Measurements from ENCODE around the gene SNAI3. TPM values are rescaled to one million over a fixed set of nuclear protein-coding genes. Genes with fewer than 3 reads are reported as not detected.

The SNAI3 gene
- total and polyA plus RNA-seq, 2 of the 8 experiments (the other 6 are each of a cell fraction or from before 2014, with no cell fraction given) = 8.5 to 13.3 TPM

- no peak for TF ChIP-seq CHD7 (IDR thresholded peaks at IDR 0.05; ENCODE audit: insufficient replicate concordance, low read length)
- TF ChIP-seq RNF2 (IDR thresholded peaks at IDR 0.05; ENCODE audit: borderline replicate concordance, low read depth, low read length, missing control alignments, poor library complexity, severe bottlenecking) = no peak
- TF ChIP-seq JUN (IDR thresholded peaks at IDR 0.05; ENCODE audit: low read depth, low read length) = no peak
- TF ChIP-seq GABPA (IDR thresholded peaks at IDR 0.05; ENCODE audit: borderline replicate concordance, insufficient read depth, low read length) = no peak
- TF ChIP-seq CEBPB (IDR thresholded peaks at IDR 0.05; ENCODE audit: low read depth, low read length) = no peak
- TF ChIP-seq MAX (IDR thresholded peaks at IDR 0.05) = no peak
These were observed 8.9 kb upstream of the SNAI3 start (continued) for GRCh38 chr16:88695218-88695617.

Measured in H1 (cell line).